NB4 (cell line): ENCODE data around the gene PLCB4.

ENCODE experiments used
- DNase-seq: peaks from one replicate; pipeline ENCODE4 v3.0.0; 2010; ENCODE audit warnings: low read depth
- H3K4me3 ChIP-seq: one replicate; pipeline ENCODE4 v1.5.1; 2011; ENCODE audit warnings: mild to moderate bottlenecking, low read depth, low read length, moderate library complexity
- CTCF ChIP-seq: IDR thresholded peaks from one replicate; pipeline ENCODE4 v1.5.1; 2012; ENCODE audit warnings: low read depth, low read length
- MAX ChIP-seq: IDR thresholded peaks from 2 replicates; pipeline ENCODE4 v1.6.1; 2011; ENCODE audit warnings: low read depth, low read length
- MYC ChIP-seq: IDR thresholded peaks from 2 replicates; pipeline ENCODE4 v1.6.1; 2011; ENCODE audit warnings: low read depth, low read length
- POLR2A ChIP-seq: IDR thresholded peaks from 2 replicates; pipeline ENCODE4 v1.6.1; 2011; ENCODE audit warnings: mild to moderate bottlenecking; ENCODE audit not compliant: insufficient read length; ENCODE audit errors: extremely low read depth

Gene PLCB4

GRCh38 chr20:9230406-9230805 is 161.5 kb downstream of the PLCB4 start:
- no peak for DNase-seq
- no peak overlapping the region for H3K4me3 ChIP-seq
- TF ChIP-seq CTCF (no peak), POLR2A (no peak), MAX (no peak), MYC (no peak)

GRCh38 chr20:9233804-9234203 is 164.9 kb downstream of the PLCB4 start:
- TF ChIP-seq MAX = no peak
- no peak for TF ChIP-seq MYC
- no peak for TF ChIP-seq POLR2A
- TF ChIP-seq CTCF = no peak
- no peak overlapping the region for H3K4me3 ChIP-seq
- no peak for DNase-seq

- no peak for DNase-seq
- no peak overlapping the region for H3K4me3 ChIP-seq
- TF ChIP-seq CTCF (no peak), POLR2A (no peak), MYC (no peak), MAX (no peak)
Measured at GRCh38 chr20:9235518-9235917, 166.6 kb downstream of the PLCB4 start.

GRCh38 chr20:9236458-9236857 is 167.6 kb downstream of the PLCB4 start:
- no peak for DNase-seq
- TF ChIP-seq MAX (no peak), POLR2A (no peak), CTCF (no peak), MYC (no peak)
- no peak overlapping the region for H3K4me3 ChIP-seq

GRCh38 chr20:9241232-9241692 is 172.4 kb downstream of the PLCB4 start:
- H3K4me3 ChIP-seq = no peak overlapping the region
- TF ChIP-seq CTCF (no peak), MYC (no peak), POLR2A (no peak), MAX (no peak)
- DNase-seq = no peak
